Uterus (tissue), 4 donors: ENCODE data around the gene BCL2L1. TPM values are rescaled to one million over a fixed set of nuclear protein-coding genes. Genes with fewer than 3 reads are reported as not detected.

Source experiments
- DNase-seq, 2 donors: peaks; one replicate each; pipeline ENCODE4 v3.0.0-alpha.2; 2019 to 2020
- H3K27ac ChIP-seq, 2 donors: fragments of 200-600 bp; sonication (generic); 1 replicate in 1 of 2; 2 replicates in 1 of 2; pipeline ENCODE4 v1.5.1; 2016 to 2018
- H3K27me3 ChIP-seq, 2 donors: fragments of 200-600 bp; sonication (generic); one replicate each; pipeline ENCODE4 v1.5.1; 2018 to 2019; ENCODE audit warnings: control low read depth in 1 of 2
- H3K36me3 ChIP-seq, 2 donors: fragments of 200-600 bp; sonication (generic); one replicate each; pipeline ENCODE4 v1.5.1; 2019; ENCODE audit warnings: control low read depth in 1 of 2
- H3K4me1 ChIP-seq, 2 donors: fragments of 200-600 bp; sonication (generic); one replicate each; pipeline ENCODE4 v1.5.1; 2018 to 2019; ENCODE audit warnings: control low read depth in 1 of 2
- H3K4me3 ChIP-seq, 2 donors: fragments of 200-600 bp; sonication (generic); 1 replicate in 1 of 2; 2 replicates in 1 of 2; pipeline ENCODE4 v1.5.1; 2018 to 2019; ENCODE audit warnings: mild to moderate bottlenecking in 1 of 2
- H3K9me3 ChIP-seq, 2 donors: fragments of 200-600 bp; sonication (generic); one replicate each; pipeline ENCODE4 v1.5.1; 2019; ENCODE audit warnings: control low read depth in 1 of 2
- POLR2A ChIP-seq, 2 donors: fragments of 450-650 bp; IDR thresholded peaks; one replicate each; pipeline ENCODE4 v1.6.1; 2016; ENCODE audit warnings: antibody characterized with exemption in 2 of 2, mild to moderate bottlenecking in 1 of 2, moderate library complexity in 1 of 2
- intact Hi-C: fragments of 100-400 bp; cut with DNase I; formaldehyde crosslinking; loops from one replicate; pipeline ENCODE4 v1.15.1; 2023; ENCODE audit warnings: low total_unique reads
- total RNA-seq, 4 donors: library from RNA; depleted of rRNA in 3 of 4; stranded (reverse); fragments of >200 nt in 3 of 4; gene quantifications; one replicate each; pipeline versions ENCODE4 v1.1.0 to v1.2.4, GENCODE V29; 2014 to 2023
- TF ChIP-seq, protein P1 (sequence below), 4 experiments: fragments of 200-600 bp in 2 of 4; fragments of 450-650 bp in 2 of 4; sonication (generic) in 2 of 4; IDR thresholded peaks; one replicate each; pipeline ENCODE4 v1.5.1; 2016 to 2019; ENCODE audit warnings: antibody characterized with exemption in 4 of 4, mild to moderate bottlenecking in 2 of 4, moderate library complexity in 1 of 4
- donor health status: DM: yes; HTN: yes; CAD: no.

The BCL2L1 gene
- total RNA-seq, 4 donors from 2014 or later = 35.0 to 113 (median 57.4) TPM

DNA sequence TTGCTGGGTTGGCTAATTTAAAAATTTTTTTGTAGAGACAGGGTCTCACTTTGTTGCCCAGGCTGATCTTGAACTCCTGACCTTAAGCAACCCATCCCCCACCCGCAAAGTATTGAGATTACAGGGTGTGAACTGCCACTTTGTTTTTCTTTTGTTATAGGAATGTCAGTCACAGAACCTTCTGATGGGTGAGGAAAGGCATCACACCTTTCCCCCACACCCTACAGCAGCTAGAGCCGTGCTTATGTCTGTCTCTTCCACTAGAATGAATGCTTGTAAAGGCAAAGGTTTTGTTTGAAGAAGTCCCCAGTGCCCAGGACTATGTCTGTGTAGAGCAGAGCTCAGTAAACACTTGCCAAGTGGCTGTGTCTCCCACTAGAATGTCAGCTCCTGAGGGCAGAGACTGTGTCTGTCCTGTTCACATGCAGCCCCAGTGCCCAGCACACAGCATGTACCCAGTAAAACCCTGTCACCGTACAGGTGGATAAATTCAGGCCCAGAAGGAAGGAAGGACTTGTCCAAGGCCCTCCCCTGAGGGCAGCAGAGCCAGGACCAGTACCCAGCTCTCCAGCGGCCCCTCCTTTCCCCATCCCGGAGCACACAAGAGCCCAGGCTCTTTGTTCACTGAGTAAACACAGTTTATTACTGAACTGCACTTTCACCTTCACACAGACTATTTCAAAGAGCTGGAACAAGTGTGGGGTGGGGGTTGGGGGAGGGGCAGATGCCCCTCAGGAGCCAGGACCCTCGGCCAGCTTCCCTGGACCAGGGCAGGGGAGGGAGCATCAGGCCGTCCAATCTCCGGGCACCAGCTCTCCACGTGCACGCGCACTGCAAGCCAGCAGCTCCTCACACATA lies 58.6 kb downstream of the BCL2L1 start:
- H3K4me1 ChIP-seq = peaks cover 0 to 4% of the 10 kb centered on the region in 2 donors
- DNase-seq = no peak

DNA sequence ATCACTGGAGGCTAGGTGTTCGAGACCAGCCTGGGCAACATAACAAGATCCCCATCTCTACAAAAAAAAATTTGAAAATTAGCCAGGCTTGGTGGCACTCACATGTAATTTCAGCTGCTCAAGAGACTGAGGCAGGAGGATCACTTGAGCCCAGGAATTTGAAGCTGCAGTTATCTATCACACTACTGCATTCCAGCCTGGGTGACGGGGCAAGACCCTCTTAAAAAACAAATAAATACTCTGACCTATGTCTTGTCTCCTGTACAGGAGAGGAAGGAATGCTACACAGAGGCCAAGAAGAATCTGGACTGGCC lies 59.2 kb downstream of the BCL2L1 start:
- intact Hi-C loops = no loop called here
- no peak for DNase-seq
- Histone ChIP-seq H3K4me1 (peaks cover 0 to 4% of the 10 kb centered on the region in 2 donors), H3K36me3 (no peaks in the 10 kb centered on the region), H3K27me3 (no peaks in the 10 kb centered on the region), H3K27ac (peak overlapping the region in 1 of 2 donors; percentile 62), H3K9me3 (no peaks in the 10 kb centered on the region), H3K4me3 (no peak overlapping the region)
- TF ChIP-seq, protein P1, sequence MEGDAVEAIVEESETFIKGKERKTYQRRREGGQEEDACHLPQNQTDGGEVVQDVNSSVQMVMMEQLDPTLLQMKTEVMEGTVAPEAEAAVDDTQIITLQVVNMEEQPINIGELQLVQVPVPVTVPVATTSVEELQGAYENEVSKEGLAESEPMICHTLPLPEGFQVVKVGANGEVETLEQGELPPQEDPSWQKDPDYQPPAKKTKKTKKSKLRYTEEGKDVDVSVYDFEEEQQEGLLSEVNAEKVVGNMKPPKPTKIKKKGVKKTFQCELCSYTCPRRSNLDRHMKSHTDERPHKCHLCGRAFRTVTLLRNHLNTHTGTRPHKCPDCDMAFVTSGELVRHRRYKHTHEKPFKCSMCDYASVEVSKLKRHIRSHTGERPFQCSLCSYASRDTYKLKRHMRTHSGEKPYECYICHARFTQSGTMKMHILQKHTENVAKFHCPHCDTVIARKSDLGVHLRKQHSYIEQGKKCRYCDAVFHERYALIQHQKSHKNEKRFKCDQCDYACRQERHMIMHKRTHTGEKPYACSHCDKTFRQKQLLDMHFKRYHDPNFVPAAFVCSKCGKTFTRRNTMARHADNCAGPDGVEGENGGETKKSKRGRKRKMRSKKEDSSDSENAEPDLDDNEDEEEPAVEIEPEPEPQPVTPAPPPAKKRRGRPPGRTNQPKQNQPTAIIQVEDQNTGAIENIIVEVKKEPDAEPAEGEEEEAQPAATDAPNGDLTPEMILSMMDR (IDR thresholded peaks at IDR 0.05) = no peak
- no peak for TF ChIP-seq POLR2A (IDR thresholded peaks at IDR 0.05)

More for the DNA sequence above, 58.6 kb downstream of the BCL2L1 start:
- TF ChIP-seq, protein P1 (IDR thresholded peaks at IDR 0.05) = no peak
- no peak for TF ChIP-seq POLR2A (IDR thresholded peaks at IDR 0.05)
- peak overlapping the region; percentile 29 to 62 for H3K27ac ChIP-seq
- H3K27me3 ChIP-seq = no peaks in the 10 kb centered on the region
- H3K36me3 ChIP-seq = no peaks in the 10 kb centered on the region
- H3K9me3 ChIP-seq = no peaks in the 10 kb centered on the region
- intact Hi-C loops = no loop called here
- H3K4me3 ChIP-seq = no peak overlapping the region

DNA sequence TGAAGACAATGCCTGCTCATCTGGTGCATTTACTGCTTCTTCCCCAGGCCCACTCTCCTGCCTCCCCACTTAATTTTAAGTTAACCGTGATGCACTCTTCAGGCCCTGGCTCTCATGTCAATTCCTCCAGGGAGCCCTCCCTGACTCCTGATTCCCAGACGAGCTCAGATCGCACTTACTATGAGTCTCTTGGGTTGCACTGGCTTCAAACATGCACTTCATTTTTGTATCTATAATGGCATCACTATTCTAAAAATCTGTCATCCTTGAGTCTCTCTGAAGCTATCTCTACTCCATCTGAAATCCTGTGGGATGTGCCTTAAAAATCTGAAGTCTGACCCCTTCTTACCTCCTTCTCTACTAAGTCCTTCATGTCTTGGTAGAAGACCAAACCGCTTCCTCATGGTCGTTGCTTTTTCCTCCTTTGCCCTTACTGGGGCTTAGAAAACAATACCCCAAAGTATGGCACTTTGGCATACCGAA lies 60.3 kb downstream of the BCL2L1 start:
- H3K27ac ChIP-seq = peak overlapping the region; percentile 64 to 79

DNA sequence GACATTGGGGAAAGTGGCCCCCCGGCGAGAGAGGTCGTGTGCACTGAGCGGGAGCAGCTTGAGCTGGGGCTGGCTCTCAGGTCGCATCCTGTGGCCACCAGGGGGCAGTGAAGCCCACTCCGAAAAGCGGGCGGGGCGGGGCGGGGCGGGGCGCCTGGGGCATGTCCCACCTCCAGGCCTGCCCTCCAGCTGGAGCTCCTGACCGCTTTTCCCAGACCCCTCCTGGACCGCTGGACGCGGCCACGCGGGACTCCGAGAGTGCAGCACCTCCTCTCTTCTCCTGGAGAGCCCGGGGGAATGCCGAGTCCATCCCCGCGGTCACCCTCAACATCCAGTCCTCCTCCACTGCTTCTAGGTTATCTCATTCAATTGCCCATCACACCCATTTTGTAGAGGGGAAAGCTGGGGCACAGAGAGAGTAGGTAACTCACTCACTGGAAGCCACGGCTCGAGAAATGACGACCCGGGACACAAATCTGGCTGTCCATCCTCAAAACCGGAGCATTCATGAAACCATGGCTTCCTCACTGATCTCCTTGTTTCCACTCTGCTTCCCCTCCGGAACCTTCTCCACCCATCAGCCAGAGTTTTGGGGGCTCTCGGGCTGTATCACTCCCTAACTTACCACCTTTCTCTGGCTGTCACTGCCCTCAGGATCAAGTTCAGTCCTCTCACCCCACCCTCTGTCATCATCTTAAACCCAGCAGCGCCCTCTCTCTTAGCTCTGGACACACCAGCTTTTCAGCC lies 60.9 kb downstream of the BCL2L1 start:
- H3K9me3 ChIP-seq = no peaks in the 10 kb centered on the region
- peak; percentile 45 to 54 for TF ChIP-seq POLR2A (IDR thresholded peaks at IDR 0.05)
- TF ChIP-seq, protein P1 (IDR thresholded peaks at IDR 0.05) = peak; percentile 65 to 97 (median 82)
- no peaks in the 10 kb centered on the region for H3K27me3 ChIP-seq
- peak; percentile 79 to 82 for DNase-seq
- peaks cover 0 to 2% of the 10 kb centered on the region in 2 donors for H3K4me1 ChIP-seq
- intact Hi-C loops = loop anchor here (2.0 kb wide), 1 partner anchor 63 kb away; no protein-coding TSS in a partner anchor
- H3K4me3 ChIP-seq = peak overlapping the region; percentile 20 to 30
- H3K36me3 ChIP-seq = no peaks in the 10 kb centered on the region
- H3K27ac ChIP-seq = peak overlapping the region; percentile 64 to 79

More for the DNA sequence above, 60.3 kb downstream of the BCL2L1 start:
- H3K4me3 ChIP-seq = no peak overlapping the region
- H3K9me3 ChIP-seq = no peaks in the 10 kb centered on the region
- peaks cover 0 to 4% of the 10 kb centered on the region in 2 donors for H3K4me1 ChIP-seq
- H3K27me3 ChIP-seq = no peaks in the 10 kb centered on the region
- no peaks in the 10 kb centered on the region for H3K36me3 ChIP-seq
- intact Hi-C loops = no loop called here
- no peak for DNase-seq
- TF ChIP-seq POLR2A (IDR thresholded peaks at IDR 0.05) = no peak
- TF ChIP-seq, protein P1 (IDR thresholded peaks at IDR 0.05) = no peak
